Measurements from ENCODE around the gene EIF4G3.
A peak's percentile ranks its signal among the peaks of the same experiment; 100 is the strongest.
"Not testable (repeated sequence)": the region's sequence is repeated elsewhere in the genome, so short reads cannot be mapped to it uniquely, and the experiment has no call there.

The EIF4G3 gene

DNA sequence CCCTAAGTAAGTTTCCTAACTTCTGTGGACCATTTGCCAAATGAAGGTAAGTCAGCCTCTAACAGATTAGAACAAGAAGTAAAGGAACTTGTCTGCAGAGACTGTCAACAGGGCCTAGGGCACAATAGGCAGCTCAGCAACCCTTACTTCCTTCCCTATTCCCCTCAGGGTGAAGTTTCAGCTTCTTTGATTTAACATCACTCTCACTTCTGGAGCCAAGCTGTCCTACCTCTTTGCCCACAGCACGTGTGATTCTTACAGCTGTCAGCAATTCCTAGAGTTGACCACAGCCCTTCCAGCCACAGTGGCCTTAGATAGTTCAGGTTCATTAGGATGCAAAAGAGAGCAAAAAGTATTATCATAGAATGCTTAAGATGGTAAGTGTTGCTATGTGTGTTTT is 7.6 kb upstream of the EIF4G3 start:
- no peak for DNase-seq (ENCODE audit: low read depth)

DNA sequence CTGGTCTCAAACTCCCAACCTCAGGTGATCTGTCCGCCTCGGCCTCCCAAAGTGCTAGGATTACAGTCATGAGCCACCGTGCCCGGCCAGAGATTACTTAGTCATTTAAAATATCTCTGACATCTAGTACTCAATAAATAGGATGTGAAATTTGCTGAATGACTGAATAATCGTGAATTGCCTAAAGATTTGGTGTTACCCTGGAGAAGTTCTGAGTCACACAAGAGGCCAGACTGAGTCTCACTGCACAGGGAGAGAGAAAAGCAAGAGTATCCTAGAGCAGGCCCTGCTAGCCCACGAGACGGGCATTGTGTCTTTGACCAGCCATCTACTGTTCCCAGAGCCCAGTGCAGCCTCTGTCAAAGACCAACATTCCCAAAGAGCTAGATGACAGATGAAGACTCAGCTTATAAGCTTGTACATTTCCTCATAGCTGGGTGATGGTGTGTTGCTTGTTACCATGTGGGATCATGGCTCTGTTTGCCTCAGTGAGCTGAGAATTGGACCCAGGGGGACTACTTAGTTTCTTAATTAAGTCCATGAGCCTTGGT is 5.6 kb upstream of the EIF4G3 start:
- DNase-seq (ENCODE audit: low read depth): no peak

DNA sequence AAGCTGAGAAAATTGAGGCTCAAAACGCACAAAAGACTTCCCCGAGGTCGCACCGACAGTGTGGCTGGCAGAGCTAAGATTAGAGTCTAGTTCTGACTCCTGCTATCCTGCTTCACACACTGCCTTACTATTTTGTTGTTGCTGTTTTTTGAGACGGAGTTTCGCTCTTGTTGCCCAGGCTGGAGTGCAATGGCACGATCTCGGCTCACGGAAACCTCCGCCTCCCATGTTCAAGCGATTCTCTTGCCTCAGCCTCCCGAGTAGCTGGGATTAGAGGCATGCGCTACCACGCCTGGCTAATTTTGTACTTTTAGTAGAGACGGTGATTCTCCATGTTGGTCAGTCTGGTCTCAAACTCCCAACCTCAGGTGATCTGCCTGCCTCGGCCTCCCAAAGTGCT is 1.6 kb upstream of the EIF4G3 start:
- DNase-seq (ENCODE audit: low read depth): not testable (repeated sequence)

DNA sequence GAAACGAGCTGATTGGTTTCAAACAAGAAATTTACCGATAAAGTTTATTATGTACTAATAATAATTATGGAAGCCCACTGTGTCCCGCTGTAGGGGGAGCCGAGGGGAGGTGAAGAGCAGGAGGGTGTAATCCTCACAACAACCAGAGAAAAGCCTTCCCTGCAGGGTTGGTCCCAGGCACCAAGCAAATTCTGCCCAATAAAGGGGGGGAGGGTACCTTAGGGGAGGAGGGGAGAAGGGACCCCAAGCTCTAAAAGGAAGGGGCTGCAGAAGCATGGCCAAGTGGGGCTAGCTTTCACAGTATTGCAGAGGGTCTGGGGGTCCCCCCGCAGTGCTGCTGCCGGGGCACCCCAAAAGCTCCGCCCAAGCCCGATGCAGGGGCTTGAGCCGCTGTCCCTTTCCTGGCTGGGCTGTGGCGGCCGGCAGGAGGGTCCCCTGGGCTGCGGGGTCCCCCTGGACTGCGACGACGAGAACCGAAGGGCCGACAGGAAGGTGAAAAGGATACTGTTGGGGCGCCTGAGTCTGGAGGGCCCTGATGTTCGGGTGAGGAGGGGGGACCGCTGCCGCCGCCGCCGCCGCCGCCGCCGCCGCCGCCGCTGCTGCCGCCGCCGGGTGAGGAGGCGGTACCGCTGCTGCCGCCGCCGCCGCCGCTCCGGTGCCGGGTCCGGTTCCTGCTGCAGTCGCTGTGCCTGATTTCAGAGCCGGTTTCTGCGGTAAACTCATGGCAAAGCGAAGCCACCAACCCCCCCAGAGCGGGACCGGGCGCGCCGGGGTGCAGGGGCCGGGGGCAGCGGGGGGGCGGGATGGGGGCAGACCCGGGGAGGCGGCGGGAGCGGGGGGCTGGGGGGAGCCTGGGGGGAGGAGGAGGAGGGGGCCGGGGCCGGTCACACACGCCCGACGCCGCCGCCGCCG is 771 bp downstream of the EIF4G3 start:
- peak; percentile 11 for DNase-seq (ENCODE audit: low read depth)

DNA sequence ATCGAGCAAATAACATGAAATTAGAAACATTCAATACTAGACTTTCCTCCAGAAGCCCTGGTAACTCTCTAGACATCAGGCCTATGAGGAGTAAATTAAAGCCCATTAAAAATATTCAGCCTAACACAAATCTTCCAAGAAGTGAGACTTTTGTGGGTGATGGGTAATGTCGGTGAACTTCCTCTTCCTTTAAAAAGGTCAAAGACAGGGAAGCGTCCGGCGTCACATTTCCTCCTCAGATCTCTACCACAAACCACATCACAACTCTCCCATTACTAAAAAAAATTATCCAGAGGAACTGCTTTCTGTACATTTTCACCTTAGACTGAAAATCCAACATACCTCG is 1.4 kb downstream of the EIF4G3 start:
- DNase-seq (ENCODE audit: low read depth): no peak

DNA sequence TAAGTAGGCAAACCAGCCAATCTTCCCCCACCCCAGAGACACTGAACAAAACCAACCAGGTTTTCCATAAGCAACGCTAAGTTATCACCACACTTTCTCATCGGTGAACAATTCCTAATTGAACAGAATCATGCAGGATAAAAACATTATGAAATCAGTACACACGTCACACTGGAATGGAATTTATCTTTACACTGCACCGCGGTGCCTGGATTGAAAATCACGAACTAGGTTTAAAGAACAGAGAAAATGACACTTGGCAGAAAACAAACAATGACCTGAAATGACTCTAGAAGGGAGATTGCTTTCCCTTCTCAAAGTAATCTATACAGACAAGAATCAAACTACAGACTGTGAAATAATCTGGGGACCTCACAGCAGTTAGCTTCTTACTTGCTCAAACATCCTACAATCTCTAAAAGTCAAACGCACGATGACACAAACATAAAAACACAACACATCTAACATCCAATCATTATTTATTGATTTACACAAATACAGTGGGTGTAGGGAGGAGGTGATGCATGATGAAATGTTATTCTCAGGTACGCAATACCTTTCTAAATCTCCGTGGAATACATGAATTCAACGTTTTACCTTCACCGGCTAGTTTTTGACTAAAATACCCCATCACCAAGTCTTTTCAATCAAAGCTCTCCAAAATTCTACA is 1.9 kb downstream of the EIF4G3 start:
- DNase-seq (ENCODE audit: low read depth): no peak

DNA sequence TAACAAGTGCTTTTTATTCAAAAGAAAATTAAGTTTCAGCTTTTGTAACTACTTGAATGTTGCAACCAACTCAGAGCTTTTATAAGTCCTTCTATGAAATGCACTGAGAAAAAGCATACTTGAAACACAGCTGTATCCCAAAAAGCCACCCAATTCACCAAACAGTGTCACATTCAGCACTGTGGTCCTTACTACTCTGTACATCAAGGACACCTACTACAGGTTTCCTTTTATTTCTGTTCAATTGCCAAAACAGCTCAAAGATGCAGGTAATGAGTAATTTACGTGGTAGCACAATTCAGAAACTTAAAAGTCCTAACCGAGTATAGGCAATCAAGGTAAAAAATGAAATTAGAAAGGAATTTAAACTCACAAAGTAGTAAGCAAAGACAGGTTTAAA is 2.5 kb downstream of the EIF4G3 start:
- DNase-seq (ENCODE audit: low read depth): no peak

DNA sequence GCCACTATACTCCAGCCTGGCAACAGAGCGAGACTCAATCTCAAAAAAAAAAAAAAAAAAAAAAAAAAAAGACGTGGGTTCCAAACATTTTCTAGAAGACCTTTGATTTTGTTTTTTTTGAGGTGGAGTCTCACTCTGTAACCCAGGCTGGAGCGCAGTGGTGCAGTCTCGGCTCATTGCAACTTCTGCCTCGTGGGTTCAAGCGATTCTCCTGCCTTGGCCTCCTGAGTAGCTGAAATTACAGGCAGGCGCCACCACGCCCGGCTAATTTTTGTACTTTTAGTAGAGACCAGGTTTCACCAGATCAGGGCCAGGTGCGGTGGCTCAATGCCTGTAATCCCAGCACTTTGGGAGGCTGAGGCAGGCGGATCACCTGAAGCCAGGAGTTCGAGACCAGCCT is 3.6 kb downstream of the EIF4G3 start:
- DNase-seq (ENCODE audit: low read depth): not testable (repeated sequence)

DNA sequence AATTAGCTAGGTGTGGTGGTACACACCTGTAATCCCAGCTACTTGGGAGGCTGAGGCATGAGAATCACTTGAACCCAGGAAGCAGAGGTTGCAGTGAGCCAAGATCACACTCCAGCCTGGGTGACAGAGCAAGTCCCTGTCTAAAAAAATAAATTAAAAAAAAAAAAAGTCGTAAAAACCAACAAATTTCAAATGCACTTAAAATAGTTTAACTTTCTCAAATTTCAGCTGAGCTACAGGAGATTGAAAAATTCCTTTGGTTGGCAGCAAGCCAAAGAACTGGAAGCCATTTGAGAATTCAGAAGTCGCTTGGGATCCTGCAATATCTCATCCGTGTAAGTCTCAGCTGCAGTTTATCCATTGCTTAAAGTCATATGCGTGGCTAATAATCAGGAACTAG is 5.9 kb downstream of the EIF4G3 start:
- DNase-seq (ENCODE audit: low read depth): not testable (repeated sequence)

DNA sequence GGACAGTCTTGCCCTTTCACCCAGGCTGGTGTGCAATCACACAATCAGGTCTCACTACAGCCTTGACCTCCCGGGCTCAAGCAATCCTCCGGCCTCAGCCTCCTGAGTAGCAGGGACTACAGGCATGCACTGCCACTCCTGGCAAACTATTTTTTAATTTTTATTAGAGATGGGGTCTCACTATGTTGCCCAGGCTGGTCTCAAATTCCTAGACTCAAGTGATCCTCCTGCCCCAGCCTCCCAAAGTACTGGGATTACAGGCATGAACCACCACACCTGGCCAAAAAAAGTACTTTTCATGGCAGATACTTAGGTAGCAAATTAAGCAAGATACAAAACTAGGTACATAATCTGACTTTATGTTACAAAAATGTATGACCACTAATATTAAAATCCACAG is 8.3 kb downstream of the EIF4G3 start:
- DNase-seq (ENCODE audit: low read depth): no peak

DNA sequence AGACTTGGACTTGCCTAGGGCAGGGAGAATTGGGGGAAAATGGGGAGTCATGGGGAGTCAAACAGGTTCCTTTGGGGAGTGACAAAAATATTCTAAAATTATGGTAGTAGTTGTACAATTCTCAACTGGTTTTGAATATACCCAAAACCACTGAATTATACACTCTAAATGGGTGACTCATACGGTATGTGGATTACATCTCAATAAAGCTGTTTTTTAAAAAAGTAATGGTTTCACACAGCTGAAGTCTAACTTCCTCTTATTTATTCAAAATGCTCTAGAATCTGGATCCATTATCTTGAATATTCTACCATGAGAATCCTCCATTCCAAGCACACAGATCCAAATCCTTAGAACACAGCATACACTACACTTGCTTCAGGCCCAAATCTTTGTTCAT is 11.1 kb downstream of the EIF4G3 start:
- no peak for DNase-seq (ENCODE audit: low read depth)

DNA sequence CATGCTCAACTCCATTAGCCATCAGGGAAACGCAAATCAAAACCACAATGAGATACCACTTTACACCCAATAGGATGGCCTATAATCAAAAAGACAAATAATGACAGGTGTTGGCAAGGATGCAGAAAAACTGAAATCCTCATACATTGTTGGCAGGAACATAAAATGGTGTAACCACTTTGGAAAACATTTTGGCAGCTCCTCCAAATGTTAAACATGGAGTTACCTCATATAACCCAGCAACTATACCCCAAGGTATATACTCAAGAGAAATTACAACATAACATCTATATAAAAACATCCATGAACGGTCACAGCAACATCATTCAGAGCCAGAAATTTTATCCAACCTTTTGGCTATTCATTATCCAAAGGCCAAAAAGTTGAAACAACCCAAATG is 11.6 kb downstream of the EIF4G3 start:
- no peak for DNase-seq (ENCODE audit: low read depth)

DNA sequence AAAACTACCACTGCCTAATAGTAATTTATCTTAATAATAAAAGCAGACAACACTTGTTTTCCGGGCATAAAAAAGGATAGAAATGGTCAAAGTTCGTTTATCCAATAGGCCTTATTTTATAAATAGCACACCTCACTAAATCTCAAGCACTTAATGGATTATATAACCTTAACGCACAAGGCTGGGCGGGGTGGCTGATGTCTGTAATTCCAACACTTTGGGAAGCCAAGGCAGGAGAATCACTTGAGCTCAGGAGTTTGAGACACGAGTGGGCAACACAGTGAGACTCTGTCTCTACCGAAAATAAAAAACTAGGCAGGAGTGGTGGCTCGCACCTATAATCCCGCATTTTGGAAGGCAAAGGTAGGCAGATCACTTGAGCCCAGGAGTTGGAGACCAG is 12.4 kb downstream of the EIF4G3 start:
- DNase-seq (ENCODE audit: low read depth): no peak

DNA sequence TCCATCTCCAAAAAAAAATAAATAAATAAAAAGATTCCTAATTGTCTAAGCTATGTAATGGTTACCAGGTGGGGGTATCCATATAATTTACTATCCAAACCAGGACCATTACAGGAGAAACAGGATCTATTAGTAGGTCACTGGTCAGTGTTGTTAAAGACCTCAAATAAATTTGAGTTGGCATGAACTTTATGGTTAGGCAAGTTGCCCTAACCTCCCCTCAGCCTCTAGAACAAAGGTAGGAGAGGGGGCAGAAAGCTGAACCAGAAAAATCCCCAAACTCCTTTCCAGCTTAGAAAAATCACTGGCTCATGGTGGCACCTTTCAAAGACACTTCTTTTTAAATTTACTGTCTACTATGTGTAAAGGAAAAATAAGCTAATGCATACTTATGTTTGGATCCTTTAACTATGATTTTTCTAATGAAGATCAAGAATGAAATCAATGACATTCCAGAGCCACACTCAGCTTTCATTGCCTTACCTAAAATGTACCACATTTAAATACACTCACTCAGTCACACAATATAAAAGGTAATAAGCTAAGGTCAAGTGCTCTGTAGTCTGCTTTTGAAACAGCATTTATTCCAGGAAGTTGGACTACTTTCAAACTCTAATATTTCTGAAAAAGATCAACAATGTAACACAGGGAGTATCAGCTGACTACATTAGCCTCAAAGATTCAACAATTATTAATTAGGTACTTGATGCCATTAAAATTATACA is 13.8 kb downstream of the EIF4G3 start:
- DNase-seq (ENCODE audit: low read depth): no peak

DNA sequence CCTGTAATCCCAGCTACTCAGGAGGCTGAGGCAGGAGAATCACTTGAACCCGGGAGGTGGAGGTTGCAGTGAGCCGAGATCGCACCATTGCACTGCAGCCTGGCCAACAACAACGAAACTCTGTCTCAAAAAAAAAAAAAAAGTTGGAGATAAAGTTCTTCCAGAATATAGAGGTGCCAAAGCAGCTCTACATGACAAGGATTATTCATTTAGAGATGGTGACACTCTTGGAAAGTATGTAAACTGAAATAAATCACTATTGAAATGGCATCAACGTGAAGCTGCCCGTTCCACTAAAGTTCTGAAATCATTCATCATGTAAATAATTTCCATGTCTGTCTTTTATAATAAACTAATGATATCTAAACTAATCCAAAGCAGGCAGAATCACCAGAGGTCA is 14.9 kb downstream of the EIF4G3 start:
- no peak for DNase-seq (ENCODE audit: low read depth)

DNA sequence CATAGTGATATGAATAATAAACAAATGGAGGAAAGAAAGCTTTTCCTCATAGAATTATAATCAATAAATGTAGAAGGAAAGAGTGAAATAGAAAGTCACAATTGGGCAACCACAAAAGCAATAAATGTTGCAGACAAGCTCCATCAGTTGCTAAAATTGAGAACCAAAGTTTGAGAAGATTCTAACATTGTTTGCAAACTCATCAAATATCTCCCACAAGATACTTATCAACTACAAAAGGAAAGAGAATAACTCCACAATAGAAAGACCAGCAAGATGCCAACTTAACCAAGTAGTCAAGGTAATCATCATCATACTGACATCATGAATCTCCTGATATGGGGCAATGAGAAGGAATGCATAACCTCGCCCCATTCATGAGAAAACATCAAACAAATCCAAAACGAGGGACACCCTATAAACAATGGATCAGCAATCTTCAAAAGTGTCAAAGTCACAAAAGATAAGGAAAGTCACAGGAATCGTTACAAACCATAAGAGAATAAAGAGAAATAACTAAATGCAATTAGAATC is 16.4 kb downstream of the EIF4G3 start:
- DNase-seq (ENCODE audit: low read depth): no peak

DNA sequence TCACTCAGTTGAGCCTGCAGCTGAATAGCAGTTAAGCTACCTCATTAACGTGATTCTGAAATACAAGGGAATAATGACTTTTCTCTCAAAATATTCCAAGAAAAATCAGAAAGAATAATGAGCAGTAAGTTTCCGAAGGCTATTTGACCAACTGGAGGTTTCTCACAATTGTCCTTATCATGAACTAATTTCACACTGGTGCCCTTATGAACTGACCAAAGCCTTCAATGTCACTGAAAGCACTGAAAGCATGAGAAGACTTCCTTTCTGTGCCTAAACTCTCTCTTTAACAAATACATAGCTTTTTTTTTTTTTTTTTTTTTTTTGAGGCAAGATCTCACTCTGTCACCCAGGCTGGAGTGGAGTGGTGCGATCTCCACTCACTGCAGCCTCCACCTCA is 18.8 kb downstream of the EIF4G3 start:
- DNase-seq (ENCODE audit: low read depth): no peak

DNA sequence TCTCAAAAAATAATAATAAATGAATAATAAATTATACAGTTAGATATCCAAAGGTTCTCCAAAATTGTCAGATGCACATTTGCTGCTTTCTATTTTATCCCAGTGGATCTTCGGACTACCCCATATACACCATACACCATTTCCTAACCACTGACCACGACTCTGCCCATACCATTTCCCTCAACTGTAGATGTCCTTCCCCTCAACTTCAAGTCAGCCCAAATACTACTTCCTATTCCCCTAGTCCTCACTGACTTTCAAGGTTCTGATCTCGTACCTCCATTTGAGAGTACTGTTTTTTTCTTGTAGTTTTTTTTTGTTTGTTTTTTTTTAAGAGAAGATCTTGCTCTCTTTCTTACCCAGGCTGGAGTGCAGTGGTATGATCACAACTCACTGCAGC is 19.6 kb downstream of the EIF4G3 start:
- no peak for DNase-seq (ENCODE audit: low read depth)

DNA sequence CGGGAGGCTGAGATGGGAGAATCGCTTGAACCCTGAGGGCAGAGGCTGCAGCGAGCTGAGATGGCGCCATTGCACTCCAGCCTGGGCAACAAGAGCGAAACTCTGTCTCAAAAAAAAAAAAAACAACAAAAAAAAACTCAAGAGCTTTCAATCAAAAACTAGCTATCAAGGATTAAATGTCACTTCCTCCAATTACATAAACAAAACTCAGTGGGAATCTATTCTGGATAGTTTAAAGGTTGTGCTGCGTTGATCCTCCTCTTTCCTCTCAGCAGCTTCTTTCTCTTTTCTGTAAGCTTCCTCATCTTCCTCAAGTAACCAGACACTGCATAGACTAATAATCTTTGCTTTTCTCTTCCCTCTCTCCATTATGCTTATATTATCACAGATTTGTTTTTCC is 20.7 kb downstream of the EIF4G3 start:
- no peak for DNase-seq (ENCODE audit: low read depth)

DNA sequence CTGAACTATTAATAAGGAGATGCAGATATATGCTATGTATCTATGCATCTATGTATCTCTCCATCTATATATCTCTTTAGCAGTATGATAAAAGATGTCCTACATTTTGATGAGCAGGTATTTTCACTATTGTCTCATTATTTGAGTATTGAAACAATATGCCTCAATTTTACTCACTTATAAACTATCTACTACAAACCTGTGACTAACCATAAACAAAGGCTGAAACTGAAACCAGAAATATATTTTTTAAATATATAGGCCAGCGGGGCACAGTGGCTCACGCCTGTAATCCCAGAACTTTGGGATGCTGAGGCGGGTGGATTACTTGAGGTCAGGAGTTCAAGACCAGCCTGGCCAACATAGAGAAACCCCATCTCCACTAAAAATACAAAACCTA is 22.0 kb downstream of the EIF4G3 start:
- DNase-seq (ENCODE audit: low read depth): no peak

DNA sequence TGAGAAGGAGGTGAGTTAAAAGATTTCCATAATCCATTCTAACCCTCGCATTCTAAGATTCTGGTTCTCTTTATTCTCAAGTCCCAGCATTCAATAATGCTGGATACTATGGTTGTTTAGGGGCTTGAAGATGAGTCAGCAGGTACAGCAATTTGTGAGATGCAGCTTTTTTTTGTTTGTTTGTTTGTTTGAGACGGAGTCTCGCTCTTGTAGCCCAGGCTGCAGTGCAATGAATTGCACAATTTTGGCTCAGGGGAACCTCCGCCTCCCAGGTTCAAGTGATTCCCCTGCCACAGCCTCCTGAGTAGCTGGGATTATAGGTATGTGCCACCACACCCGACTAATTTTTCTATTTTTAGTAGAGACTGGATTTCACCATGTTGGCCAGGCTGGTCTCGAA is 23.3 kb downstream of the EIF4G3 start:
- DNase-seq (ENCODE audit: low read depth): no peak

DNA sequence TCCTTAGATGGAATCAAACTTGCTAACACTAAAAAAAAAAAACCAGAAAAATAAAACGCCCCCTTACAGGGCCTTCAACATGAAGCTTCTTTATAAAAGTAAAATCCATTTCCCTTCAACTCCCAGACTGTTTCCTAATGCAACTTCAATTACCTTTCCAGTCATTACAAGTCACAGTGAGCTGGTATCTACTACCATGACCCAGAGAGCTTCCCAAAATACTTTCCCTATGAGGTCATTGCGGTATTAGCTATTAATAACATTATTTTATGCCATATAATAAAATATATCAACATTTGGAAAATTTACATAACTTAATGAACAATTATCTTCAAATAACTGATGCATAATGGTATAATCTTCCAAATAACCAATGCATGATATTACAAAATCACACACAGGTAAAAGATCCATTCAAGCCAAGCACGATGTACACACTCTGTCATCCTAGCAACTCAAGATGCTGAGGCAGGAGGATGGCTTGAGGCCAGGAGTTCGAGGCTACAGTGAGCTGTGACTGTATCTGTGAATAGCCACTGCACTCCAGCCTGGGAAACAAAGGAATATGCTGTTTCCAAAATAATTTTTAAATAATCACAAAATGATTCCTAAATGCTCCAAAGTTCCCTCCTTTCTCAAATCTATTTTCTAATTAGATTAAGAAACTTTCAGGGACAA is 24.1 kb downstream of the EIF4G3 start:
- no peak for DNase-seq (ENCODE audit: low read depth)
